Fibroblast of the aortic adventitia (primary cell): ENCODE measurements around the gene HNRNPF. TPM values are rescaled to one million over a fixed set of nuclear protein-coding genes. Genes with fewer than 3 reads are reported as not detected.

Source experiments
- DNase-seq: peaks from one replicate; pipeline ENCODE4 v3.0.0-alpha.2; 2010; ENCODE audit warnings: low read depth
- H3K4me3 ChIP-seq: 2 replicates; pipeline ENCODE4 v1.5.1; 2011; ENCODE audit warnings: low read depth, mild to moderate bottlenecking, control low read depth, low read length, moderate library complexity
- total RNA-seq: library from RNA; depleted of rRNA; stranded (reverse); fragments of >200 nt; gene quantifications from 2 replicates; pipeline ENCODE4 v1.2.3, GENCODE V29; 2012; ENCODE audit warnings: low replicate concordance
- TF ChIP-seq, protein P1 (sequence below): IDR thresholded peaks from 2 replicates; pipeline ENCODE4 v1.5.1; 2011; ENCODE audit warnings: mild to moderate bottlenecking, low read length, control low read depth, inconsistent platforms; ENCODE audit not compliant: insufficient read depth

The HNRNPF gene
- total RNA-seq, 1 donor = 196 TPM

DNA sequence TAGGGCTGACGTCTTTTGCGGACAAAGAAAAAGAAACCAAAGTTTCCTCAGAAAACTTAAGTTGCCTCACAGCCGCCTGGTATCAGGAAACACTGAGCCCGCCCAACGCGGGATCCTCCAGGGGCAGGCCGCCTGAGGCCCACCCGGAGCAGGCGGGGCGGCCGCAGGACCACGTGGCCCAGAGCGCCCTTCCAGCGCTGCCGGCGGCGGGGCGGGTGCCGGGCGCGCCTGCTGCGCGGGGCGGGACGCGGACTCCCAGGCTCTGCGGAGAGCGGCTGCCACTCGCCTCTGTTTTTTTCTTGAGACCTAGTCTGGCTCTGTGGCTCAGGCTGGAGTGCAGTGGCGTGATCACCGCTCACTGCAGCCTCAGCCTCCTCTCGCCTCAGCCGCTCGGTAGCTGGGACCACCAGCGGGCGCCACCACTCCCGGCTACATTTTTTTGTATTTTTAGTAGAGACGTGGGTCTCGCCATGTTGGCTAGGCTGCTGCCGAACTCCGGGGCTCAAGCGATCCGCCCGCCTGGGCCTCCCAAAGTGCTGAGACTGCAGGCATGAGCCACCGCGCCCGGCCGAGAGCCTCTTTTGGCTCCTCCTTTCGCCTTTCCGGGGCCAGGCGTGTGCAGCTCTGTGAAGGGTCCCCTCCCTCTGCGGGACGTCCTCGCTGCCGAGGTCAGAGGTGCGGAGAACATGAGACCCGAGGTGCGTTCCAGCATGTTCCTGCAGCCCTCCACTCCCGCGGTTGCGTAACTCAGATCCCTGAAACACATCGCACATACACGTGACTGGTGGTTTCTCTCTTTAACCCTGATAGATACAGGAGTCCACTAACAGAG, 11.6 kb upstream of the HNRNPF start:
- TF ChIP-seq, protein P1, sequence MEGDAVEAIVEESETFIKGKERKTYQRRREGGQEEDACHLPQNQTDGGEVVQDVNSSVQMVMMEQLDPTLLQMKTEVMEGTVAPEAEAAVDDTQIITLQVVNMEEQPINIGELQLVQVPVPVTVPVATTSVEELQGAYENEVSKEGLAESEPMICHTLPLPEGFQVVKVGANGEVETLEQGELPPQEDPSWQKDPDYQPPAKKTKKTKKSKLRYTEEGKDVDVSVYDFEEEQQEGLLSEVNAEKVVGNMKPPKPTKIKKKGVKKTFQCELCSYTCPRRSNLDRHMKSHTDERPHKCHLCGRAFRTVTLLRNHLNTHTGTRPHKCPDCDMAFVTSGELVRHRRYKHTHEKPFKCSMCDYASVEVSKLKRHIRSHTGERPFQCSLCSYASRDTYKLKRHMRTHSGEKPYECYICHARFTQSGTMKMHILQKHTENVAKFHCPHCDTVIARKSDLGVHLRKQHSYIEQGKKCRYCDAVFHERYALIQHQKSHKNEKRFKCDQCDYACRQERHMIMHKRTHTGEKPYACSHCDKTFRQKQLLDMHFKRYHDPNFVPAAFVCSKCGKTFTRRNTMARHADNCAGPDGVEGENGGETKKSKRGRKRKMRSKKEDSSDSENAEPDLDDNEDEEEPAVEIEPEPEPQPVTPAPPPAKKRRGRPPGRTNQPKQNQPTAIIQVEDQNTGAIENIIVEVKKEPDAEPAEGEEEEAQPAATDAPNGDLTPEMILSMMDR = peak; percentile 23
- peak; percentile 90 for DNase-seq
- peak overlapping the region; percentile 68 for H3K4me3 ChIP-seq

DNA sequence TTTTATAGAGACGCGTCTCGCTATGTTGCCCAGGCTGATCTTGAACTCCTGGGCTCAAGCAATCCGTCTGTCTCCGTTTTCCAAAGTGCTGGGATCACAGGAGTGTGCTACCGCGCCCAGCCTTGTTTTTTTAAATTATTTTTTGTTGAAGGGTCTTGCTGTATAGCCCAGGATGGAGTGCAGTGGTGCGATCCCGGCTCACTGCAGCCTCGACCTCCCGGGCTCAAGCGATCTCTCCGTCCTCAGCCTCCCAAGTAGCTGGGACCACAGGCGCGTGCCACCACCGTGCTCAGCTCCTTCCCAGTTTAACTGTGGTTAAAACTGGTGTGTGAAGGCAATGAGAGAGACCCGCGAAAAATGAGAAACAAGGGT, 11.0 kb upstream of the HNRNPF start:
- peak overlapping the region; percentile 64 for H3K4me3 ChIP-seq
- TF ChIP-seq, protein P1 = no peak
- DNase-seq = no peak

DNA sequence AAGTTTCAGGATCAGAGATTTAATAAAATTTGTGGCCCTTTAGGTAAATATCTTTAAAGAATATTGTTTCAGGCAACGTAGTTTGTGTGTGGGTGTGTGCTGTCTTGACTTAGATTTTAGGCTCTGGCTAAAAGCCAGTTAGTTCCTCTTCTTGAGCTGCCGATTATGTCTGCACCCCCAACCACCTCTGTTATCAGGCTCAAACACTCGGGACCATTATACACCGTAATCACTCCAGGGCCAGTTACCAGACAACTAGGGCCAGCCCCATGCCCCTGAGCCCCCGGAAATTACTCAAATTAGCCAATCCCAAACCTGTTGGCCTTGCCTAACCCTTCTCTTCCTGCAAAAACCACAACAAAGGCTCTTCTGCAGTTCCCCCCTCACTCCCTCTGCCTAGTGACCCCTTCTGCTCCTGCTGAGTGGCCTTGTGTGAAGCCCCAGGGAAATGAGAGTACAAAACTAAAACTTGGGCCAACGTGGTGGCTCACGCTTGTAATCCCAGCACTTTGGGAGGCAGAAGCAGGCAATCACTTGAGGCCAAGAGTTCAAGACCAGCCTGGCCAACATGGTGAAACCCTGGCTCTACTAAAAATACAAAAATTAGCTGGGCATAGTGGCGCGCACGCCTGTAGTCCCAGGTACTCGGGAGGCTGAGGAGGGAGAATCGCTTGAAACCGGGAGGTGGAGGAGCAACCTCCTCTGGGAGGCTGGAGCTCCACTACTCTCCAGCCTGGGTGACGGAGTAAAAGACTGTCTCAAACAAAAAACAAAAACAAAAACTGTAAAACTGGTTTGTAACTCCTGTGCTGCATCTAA, 9.2 kb upstream of the HNRNPF start:
- TF ChIP-seq, protein P1 = no peak
- no peak overlapping the region for H3K4me3 ChIP-seq
- no peak for DNase-seq

DNA sequence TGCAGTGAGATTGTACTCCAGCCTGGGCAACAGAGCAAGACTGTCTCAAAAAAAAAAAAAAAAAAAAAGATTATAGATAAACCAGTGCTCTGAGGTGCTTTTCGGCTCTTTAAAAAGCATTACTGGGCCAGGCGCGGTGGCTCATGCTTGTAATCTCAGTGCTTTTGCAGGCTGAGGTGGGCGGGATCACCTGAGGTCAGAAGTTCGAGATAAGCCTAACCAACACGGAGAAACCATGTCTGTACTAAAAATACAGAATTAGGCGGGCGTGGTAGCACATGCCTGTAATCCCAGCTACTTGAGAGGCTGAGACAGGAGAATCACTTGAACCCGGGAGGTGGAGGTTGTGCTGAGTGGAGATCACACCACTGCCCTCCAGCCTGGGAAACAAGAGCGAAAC, 6.6 kb upstream of the HNRNPF start:
- no peak for DNase-seq
- TF ChIP-seq, protein P1 = no peak
- H3K4me3 ChIP-seq = no peak overlapping the region

DNA sequence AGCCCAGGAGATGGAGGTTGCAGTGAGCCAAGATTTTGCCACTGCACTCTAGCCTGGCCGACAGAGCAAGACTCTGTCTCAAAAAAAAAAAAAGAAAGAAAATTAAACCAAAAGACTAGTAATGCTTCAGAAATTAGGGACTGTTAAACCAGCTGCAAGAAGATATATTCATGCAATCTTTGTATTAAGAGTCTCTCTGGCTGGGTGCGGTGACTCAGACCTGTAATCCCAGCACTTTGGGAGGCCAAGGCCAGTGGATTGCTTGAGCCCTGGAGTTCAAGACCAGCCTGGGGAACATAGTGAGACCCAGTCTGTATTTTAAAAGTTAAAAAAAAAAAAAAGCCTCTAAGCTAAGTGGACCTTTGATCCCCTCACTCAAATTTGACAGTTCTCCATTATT, 2.5 kb upstream of the HNRNPF start:
- TF ChIP-seq, protein P1 = no peak
- H3K4me3 ChIP-seq = no peak overlapping the region
- no peak for DNase-seq

DNA sequence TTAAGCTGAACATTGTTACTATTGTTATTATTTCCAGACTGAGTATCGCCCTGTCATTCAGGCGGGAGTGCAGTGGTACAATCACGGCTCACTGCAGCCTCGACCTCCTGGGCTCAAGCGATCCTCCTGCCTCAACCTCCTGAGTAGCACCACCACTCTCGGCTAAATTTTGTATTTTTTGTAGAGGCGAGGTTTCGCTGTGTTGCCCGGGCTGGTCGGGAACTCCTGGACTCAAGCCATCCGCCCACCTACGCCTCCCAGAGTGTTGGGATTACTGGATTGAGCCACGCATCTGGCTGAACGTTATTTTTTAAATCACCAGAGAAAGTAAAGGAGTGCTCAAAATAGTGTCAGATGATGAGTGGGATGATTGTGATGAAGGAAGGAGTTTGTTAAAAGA, 1.4 kb upstream of the HNRNPF start:
- DNase-seq = no peak
- no peak overlapping the region for H3K4me3 ChIP-seq
- TF ChIP-seq, protein P1 = no peak
